MM.1S (cell line): Measurements from ENCODE around the gene PYCARD.

Source experiments
- EZH2phosphoT487 ChIP-seq: fragments of 300-600 bp; sonication (generic); IDR thresholded peaks from 2 replicates; pipeline ENCODE4 v1.6.1; 2018; ENCODE audit warnings: antibody characterized with exemption, low read length
- TF ChIP-seq, protein P1 (sequence below): fragments of 300-600 bp; sonication (generic); IDR thresholded peaks from 2 replicates; pipeline ENCODE4 v1.5.1; 2016; ENCODE audit warnings: antibody characterized with exemption, low read length, mixed read lengths

DNA sequence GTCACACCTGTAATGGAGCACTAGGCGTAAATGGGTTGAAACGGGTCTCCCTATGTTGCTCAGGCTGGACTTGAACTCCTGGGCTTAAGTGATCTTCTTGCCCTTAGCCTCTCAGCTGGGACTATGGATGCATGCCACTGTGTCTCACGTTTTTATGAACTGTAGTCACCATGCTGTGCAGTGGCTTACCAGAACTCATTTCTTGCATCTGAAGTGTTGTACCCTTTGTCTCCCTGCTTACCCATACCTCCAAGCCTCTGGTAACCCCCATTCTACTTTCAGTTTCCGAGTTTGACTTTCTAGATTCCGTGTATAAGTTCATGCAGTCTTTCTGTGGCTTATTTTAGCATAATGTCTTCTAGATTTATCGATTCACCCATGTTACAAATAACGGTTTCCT is 7.7 kb downstream of the PYCARD start:
- TF ChIP-seq EZH2phosphoT487, result no peak
- TF ChIP-seq, protein P1, sequence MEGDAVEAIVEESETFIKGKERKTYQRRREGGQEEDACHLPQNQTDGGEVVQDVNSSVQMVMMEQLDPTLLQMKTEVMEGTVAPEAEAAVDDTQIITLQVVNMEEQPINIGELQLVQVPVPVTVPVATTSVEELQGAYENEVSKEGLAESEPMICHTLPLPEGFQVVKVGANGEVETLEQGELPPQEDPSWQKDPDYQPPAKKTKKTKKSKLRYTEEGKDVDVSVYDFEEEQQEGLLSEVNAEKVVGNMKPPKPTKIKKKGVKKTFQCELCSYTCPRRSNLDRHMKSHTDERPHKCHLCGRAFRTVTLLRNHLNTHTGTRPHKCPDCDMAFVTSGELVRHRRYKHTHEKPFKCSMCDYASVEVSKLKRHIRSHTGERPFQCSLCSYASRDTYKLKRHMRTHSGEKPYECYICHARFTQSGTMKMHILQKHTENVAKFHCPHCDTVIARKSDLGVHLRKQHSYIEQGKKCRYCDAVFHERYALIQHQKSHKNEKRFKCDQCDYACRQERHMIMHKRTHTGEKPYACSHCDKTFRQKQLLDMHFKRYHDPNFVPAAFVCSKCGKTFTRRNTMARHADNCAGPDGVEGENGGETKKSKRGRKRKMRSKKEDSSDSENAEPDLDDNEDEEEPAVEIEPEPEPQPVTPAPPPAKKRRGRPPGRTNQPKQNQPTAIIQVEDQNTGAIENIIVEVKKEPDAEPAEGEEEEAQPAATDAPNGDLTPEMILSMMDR, result no peak
